GM10248 (cell line): ENCODE data around the gene GATA6.

Experiments used
- CTCF ChIA-PET: fragments of 300-600 bp; sonication (Branson Sonifier 250); formaldehyde crosslinking; extraction: SDS; loops from one replicate; lab custom pipeline; 2021; ENCODE audit warnings: antibody characterized with exemption; lab: Yijun Ruan, JAX
- POLR2A ChIA-PET: fragments of 350-650 bp; sonication (Branson Sonifier 250); formaldehyde crosslinking; extraction: SDS; loops from one replicate; lab custom pipeline; 2020; ENCODE audit warnings: antibody characterized with exemption; lab: Yijun Ruan, JAX
- DNase-seq: peaks from one replicate; pipeline ENCODE4 v3.0.0; 2012; ENCODE audit errors: extremely low spot score
- CTCF ChIP-seq: IDR thresholded peaks from 2 replicates; pipeline ENCODE4 v1.5.1; 2012; ENCODE audit warnings: mild to moderate bottlenecking, low read depth; ENCODE audit errors: extremely low read depth, missing control alignments, control extremely low read depth

GATA6 gene

GRCh38 chr18:22228976-22229375, 59.6 kb downstream of the GATA6 start:
- no peak for TF ChIP-seq CTCF
- DNase-seq, result no peak
- ChIA-PET POLR2A (no interaction called here), CTCF (interaction anchor here (2.6 kb wide), 1 partner anchor 10 kb away, joined by 8 read pairs; no protein-coding TSS in a partner anchor)

GRCh38 chr18:22229456-22230124, 60.2 kb downstream of the GATA6 start:
- TF ChIP-seq CTCF, result no peak
- DNase-seq, result no peak
- POLR2A ChIA-PET, result no interaction called here
- CTCF ChIA-PET, result interaction anchor here (0.8 to 2.6 kb wide), 2 partner anchors 11 to 211 kb away, joined by 3 to 8 read pairs; no protein-coding TSS in a partner anchor

- no peak for TF ChIP-seq CTCF
- ChIA-PET CTCF (interaction anchor here (1.3 kb wide), 1 partner anchor 11 kb away, joined by 3 read pairs; no protein-coding TSS in a partner anchor), POLR2A (no interaction called here)
- DNase-seq, result no peak
These were observed 61.1 kb downstream of the GATA6 start for GRCh38 chr18:22230471-22230945.

- no peak for DNase-seq
- ChIA-PET CTCF (interaction anchor here (1.0 kb wide), 1 partner anchor 13 kb away, joined by 3 read pairs; no protein-coding TSS in a partner anchor), POLR2A (no interaction called here)
- TF ChIP-seq CTCF, result no peak
These were observed 63.9 kb downstream of the GATA6 start for GRCh38 chr18:22233266-22233665.

GRCh38 chr18:22238036-22238435, 68.6 kb downstream of the GATA6 start:
- ChIA-PET CTCF (interaction anchor here (1.1 kb wide), 1 partner anchor 27 kb away, joined by 3 read pairs; no protein-coding TSS in a partner anchor), POLR2A (no interaction called here)
- no peak for DNase-seq
- TF ChIP-seq CTCF, result no peak

GRCh38 chr18:22238681-22239080, 69.3 kb downstream of the GATA6 start:
- DNase-seq, result no peak
- TF ChIP-seq CTCF, result no peak
- ChIA-PET CTCF (no interaction called here), POLR2A (no interaction called here)
